Thoracic aorta (tissue), 2 donors: ENCODE data around the gene CAMK1D. TPM values are rescaled to one million over a fixed set of nuclear protein-coding genes. Genes with fewer than 3 reads are reported as not detected.

Experiments used
- ATAC-seq: fragments of 150-250 bp; one replicate; pipeline ENCODE4 v1.8.0; 2017; ENCODE audit warnings: low read depth; ENCODE audit not compliant: insufficient number of reproducible peaks, low FRiP score
- DNase-seq: peaks from one replicate; pipeline ENCODE4 v3.0.0-alpha.2; 2020; ENCODE audit warnings: low spot score
- H3K27ac ChIP-seq, 2 donors: fragments of 200-600 bp; sonication (generic); 1 replicate in 1 of 2; 2 replicates in 1 of 2; pipeline ENCODE4 v1.5.1; 2016; ENCODE audit warnings: mild to moderate bottlenecking in 2 of 2, moderate library complexity in 2 of 2
- H3K27me3 ChIP-seq: fragments of 200-600 bp; sonication (generic); replicated peaks from 2 replicates; pipeline ENCODE4 v1.6.0; 2016; ENCODE audit warnings: mild to moderate bottlenecking; ENCODE audit not compliant: insufficient read depth
- H3K36me3 ChIP-seq: fragments of 200-600 bp; sonication (generic); one replicate; pipeline ENCODE4 v1.5.1; 2016
- H3K4me1 ChIP-seq, 2 donors: fragments of 200-600 bp; sonication (generic); 1 replicate in 1 of 2; 2 replicates in 1 of 2; pipeline versions ENCODE4 v1.5.1 to v1.6.0; 2016; ENCODE audit warnings: low read depth in 2 of 2, mild to moderate bottlenecking in 1 of 2; ENCODE audit not compliant: control insufficient read depth in 1 of 2
- H3K4me3 ChIP-seq: fragments of 200-600 bp; sonication (generic); 2 replicates; pipeline ENCODE4 v1.5.1; 2016; ENCODE audit warnings: mild to moderate bottlenecking
- H3K9me3 ChIP-seq: fragments of 200-600 bp; sonication (generic); 2 replicates; pipeline ENCODE4 v1.5.1; 2016
- CTCF ChIP-seq: fragments of 200-600 bp; sonication (generic); IDR thresholded peaks from one replicate; pipeline ENCODE4 v1.5.1; 2019; ENCODE audit warnings: antibody characterized with exemption
- total RNA-seq, 2 donors: library from RNA; depleted of rRNA; stranded (reverse); fragments of >200 nt; gene quantifications; one replicate each; pipeline versions ENCODE4 v1.1.0 to v1.2.3, GENCODE V29; 2016

CAMK1D gene
- total RNA-seq, 2 donors from 2014 or later = 8.7 to 11.2 TPM

- no peak for TF ChIP-seq CTCF
- Histone ChIP-seq H3K36me3 (no peaks in the 10 kb centered on the region), H3K4me3 (no peak overlapping the region), H3K4me1 (no peaks in the 10 kb centered on the region), H3K27me3 (no peaks in the 10 kb centered on the region), H3K27ac (no peak overlapping the region), H3K9me3 (no peaks in the 10 kb centered on the region)
- ATAC-seq (no peak), DNase-seq (no peak)
Measured at GRCh38 chr10:12792889-12793556, 443.7 kb downstream of the CAMK1D start.

DNA sequence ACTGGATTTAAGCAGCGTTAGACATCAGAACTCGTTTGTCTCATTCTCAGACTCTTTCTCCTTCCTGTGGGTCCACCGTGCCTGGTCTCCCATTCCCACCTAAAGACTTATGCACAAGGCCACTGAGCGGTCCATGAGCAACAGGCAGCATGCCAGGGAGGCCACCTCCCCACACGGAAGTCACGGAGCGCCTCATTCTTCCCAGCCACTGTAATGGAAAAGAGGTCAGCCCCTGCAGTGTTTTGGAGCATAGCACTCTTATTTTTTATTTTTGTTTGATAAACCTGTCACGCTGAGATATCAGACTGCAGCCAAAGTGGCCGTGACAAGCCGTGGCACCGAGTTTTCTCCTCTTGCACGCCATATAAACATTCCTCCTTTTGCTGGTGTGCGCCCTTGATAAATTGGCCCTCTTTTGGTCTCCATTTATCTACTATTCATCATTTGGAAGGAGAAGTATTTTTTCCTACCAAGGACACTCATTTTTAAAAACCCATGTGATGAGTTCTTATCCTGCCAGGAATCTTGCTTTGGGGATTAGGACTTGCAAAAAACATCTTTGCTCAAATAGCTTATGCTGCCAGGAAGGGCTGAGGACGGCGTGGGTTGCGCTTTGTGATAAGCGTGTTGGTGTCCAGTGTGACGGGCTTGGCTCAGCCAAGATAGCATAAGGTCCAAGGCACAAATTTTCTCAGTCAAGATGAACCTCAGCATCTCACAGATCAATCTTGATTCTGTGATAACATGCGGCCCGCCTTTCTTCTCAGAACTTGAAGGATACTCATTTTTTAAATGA is 446.2 kb downstream of the CAMK1D start:
- Histone ChIP-seq H3K4me3 (no peak overlapping the region), H3K27me3 (no peaks in the 10 kb centered on the region), H3K4me1 (no peaks in the 10 kb centered on the region), H3K9me3 (no peaks in the 10 kb centered on the region), H3K36me3 (no peaks in the 10 kb centered on the region), H3K27ac (no peak overlapping the region)
- no peak for TF ChIP-seq CTCF
- ATAC-seq = no peak
- no peak for DNase-seq

GRCh38 chr10:12796401-12797160 is 447.2 kb downstream of the CAMK1D start:
- H3K27ac ChIP-seq = no peak overlapping the region
- H3K27me3 ChIP-seq = no peaks in the 10 kb centered on the region
- DNase-seq (no peak), ATAC-seq (no peak)
- H3K4me3 ChIP-seq = no peak overlapping the region
- H3K4me1 ChIP-seq = no peaks in the 10 kb centered on the region
- H3K36me3 ChIP-seq = no peaks in the 10 kb centered on the region
- TF ChIP-seq CTCF = no peak
- H3K9me3 ChIP-seq = no peaks in the 10 kb centered on the region

GRCh38 chr10:12797471-12798262 is 448.3 kb downstream of the CAMK1D start:
- Histone ChIP-seq H3K4me1 (no peaks in the 10 kb centered on the region), H3K9me3 (no peaks in the 10 kb centered on the region), H3K36me3 (no peaks in the 10 kb centered on the region), H3K27me3 (no peaks in the 10 kb centered on the region), H3K4me3 (no peak overlapping the region), H3K27ac (no peak overlapping the region)
- ATAC-seq (no peak), DNase-seq (no peak)
- TF ChIP-seq CTCF = no peak
